A172 (cell line): ENCODE results near the gene ADH6. TPM values are rescaled to one million over a fixed set of nuclear protein-coding genes. Genes with fewer than 3 reads are reported as not detected.
"Not testable (repeated sequence)": the region's sequence is repeated elsewhere in the genome, so short reads cannot be mapped to it uniquely, and the experiment has no call there.

Source experiments
- DNase-seq: peaks from one replicate; pipeline ENCODE4 v3.0.0-alpha.2; 2015; ENCODE audit warnings: low spot score
- total RNA-seq: library from RNA; depleted of rRNA; stranded (reverse); fragments of >200 nt; shearing (Covaris generic); gene quantifications from 2 replicates; pipeline ENCODE4 v1.2.3, GENCODE V29; 2014; rRNA removed

Gene ADH6
- not detected in 2 replicates for total RNA-seq

DNA sequence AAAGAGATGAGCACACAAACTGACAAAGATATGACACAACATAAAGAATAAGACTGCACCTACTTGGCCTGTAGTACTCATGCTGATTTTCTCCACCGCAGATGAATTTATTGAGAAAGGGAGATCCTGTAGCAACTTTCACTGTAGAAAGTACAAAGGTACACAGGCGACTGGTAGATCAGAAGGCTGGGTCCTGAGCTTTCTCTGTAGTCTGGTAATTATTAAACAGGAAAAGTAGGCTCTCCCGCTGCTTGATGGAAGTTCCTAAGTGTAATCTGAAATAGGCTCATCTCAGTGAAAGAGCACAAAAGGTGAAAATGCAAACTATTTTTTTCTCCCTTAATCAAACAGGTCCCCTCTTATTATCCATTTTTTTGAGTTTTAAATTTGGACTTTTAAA, at the start of gene ADH6:
Gene ADH6 (minus strand): TSS at position 175 of the 400 bp plus-strand sequence. CDS start 94 bp downstream, at position 81.
- DNase-seq = no peak

DNA sequence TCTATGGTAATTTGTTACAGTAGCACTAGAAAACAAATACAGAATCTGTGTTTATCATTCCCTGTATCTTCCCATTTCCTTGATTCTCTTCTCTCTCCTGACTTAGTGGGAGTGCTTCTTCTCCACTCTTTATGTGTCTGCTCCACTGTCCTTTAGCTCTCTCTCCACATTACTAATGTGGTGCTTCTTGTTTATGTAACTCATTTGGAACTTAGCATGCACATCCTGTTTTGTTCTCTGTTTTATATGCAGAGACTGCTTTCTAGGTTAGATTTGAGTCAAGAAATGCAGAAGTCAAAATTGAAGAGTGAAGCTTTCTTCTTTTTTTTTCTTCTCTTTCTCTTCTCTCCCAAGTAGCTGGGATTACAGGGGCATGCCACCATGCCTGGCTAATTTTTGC, 45.9 kb upstream of the ADH6 start:
- no peak for DNase-seq

DNA sequence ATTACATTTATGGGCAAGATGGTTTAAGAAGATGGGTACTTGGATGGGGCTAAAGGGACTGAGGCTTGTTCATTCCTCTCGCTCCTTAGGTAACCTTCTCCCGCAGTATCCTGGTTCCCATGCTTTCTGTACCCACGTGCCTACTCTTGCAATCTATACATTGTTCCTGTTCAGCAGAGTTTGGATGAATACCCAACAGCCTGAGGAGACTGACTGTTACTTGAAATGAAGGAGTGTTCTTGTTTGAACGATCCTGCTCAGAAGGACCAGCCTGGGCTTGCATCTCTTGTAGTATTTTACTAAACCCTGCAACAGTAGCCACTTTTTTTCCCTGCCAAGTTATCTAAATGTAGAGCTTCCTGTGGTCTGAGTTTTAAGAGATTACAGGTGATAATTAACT, 33.7 kb upstream of the ADH6 start:
- DNase-seq = no peak

GRCh38 chr4:99248714-99249113, 29.7 kb upstream of the ADH6 start:
- no peak for DNase-seq

GRCh38 chr4:99235955-99236354, 16.9 kb upstream of the ADH6 start:
- no peak for DNase-seq

DNA sequence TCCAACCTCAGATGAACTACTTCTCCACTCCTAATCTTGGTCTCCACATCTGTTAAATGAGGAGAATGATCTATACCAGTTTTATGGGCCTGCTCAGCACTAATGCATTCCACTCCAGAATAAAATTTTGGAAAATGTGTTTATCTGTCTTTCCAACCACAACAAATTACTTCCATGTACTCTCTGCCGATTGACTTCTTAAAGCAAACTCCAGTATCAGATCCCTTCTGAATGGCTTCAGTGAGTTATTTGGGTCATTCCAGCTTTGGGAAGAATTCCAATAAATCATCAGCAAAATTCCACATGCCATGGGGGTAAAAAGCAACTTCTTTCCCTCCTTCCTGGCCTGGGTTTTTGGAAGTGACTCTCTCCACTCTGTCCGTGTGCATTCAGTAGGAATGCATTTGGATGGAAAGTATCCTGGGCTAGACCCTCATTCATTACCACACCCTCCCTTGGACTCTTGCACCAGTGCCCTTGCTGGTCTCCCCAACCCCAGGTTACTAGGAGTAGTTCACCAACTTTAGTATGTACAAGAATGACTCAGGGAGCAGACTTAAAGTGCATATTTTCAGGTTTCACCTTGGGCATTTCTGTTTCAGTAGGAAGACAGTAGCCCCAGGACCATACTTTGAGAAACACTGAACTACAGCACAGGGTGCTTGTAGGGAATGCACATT, 15.4 kb upstream of the ADH6 start:
- no peak for DNase-seq

- DNase-seq = not testable (repeated sequence)
Measured at GRCh38 chr4:99233397-99233796, 14.4 kb upstream of the ADH6 start.

DNA sequence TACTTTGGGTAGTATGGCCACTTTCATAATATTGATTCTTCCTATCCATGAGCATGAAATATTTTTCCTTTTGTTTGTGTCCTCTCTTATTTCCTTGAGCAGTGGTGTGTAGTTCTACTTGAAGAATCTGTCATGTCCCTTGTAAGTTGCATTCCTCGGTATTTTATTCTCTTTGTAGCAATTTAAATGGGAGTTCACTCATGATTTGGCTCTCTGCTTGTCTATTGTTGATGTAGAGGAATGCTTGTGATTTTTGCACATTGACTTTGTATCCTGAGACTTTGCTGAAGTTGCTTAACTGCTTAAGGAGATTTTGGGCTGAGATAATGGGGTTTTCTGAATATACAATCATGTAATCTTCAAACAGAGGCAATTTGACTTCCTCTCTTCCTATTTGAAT, 9.7 kb upstream of the ADH6 start:
- not testable (repeated sequence) for DNase-seq

DNA sequence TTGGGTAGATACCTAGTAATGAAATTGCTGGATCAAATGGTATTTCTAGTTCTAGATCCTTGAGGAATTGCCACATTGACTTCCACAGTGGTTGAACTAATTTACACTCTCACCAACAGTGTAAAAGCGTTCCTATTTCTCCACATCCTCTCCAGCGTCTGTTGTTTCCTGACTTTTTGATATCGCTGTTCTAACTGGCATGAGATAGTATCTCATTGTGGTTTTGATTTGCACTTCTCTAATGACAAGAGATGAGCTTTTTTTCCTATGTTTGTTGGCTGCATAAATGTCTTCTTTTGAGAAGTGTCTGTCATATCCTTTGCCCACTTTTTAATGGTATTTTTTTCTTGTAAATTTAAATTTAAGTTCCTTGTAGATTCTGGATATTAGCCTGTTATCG, 8.6 kb upstream of the ADH6 start:
- not testable (repeated sequence) for DNase-seq

DNA sequence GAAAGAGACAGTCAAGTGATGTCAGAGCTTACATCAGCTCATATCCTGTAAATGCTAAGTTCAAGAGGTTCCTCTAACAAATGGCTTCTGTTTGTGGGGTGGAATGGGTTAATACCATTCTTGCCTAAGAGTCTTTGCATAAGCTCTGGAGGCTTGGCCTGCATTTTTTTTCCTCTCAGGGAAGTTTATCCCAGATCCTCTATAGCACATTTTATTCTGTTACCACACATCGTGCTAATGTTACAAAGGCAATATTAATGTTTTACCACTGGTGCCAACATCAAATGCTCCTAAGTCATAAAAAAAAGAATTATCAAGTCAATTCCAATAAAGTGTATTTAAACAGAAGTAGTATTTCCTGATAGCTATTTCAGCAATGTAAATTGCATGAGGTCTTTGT, 2.9 kb upstream of the ADH6 start:
- no peak for DNase-seq

DNA sequence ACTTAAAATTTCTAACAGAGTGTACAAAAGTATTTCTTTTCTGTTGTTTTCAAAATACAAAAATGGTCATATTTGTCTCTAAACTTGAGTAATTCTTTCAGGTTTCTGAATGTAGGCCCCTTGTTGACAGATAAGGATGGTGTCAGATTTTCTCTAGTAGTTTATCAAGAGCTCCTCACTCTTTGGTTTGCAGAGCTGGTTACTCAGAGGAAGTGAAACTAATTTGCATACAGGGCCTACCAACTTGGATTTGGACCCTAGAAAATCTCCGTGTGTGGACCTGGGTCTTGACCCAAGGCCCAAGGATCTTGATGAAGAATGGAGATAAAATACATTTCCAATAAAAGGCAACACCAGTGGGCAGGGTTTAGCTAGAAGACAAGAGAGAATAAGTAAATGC, 433 bp upstream of the ADH6 start:
- DNase-seq = no peak

GRCh38 chr4:99215521-99215920, 3.5 kb downstream of the ADH6 start:
- no peak for DNase-seq

DNA sequence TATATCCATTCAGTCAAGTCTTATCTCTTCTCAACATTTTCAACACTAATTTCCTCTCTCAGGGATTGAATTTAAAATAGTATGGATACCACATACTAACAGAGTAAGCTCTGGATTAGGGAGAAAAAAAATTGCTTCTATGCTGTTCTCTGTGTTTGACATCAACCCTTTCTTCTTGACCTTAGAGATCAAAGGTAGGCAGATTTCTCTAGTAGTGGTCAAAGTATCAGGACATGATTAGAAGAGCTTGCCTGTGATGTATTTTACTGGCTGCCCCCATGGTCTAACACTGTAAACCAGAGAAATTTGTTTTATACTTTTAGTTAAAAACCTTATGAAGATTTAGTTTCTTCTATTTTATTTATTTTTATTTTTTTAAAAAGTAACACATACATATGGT, 8.3 kb downstream of the ADH6 start:
- DNase-seq = no peak

DNA sequence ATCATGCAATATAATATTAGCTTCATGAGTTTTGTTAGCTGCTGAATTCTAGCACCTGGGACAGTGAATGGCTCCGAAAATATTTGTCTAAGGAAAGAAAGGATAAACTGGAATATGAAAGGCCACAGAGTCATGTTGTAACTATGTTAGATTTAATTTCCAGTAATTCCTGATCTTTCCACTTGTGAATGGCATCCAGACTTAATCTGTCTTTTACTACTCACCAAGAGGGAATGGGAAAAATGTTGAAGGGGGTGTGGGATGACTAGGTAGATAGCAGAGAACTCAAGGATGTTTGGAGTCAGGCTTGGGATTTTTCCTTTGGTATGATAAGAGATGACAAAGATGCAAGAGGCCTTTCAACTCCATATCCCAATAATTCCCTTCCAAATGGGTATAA, 9.4 kb downstream of the ADH6 start:
- no peak for DNase-seq

DNA sequence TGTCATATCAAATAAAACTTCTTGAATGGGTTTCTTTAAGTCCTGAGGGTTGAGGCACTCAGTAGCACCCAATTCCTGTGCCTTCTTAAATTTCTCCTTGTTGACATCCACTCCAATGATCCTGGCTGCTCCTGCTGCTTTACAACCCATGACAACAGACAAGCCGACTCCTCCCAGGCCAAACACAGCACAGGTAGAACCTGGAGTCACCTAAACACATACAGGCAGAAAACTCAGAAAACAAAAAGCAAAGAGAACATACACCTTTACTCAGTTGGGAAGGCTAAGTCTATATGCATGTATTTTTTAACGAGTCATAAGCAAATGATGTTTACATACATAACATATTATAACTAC, 10.3 kb downstream of the ADH6 start:
- DNase-seq = no peak

DNA sequence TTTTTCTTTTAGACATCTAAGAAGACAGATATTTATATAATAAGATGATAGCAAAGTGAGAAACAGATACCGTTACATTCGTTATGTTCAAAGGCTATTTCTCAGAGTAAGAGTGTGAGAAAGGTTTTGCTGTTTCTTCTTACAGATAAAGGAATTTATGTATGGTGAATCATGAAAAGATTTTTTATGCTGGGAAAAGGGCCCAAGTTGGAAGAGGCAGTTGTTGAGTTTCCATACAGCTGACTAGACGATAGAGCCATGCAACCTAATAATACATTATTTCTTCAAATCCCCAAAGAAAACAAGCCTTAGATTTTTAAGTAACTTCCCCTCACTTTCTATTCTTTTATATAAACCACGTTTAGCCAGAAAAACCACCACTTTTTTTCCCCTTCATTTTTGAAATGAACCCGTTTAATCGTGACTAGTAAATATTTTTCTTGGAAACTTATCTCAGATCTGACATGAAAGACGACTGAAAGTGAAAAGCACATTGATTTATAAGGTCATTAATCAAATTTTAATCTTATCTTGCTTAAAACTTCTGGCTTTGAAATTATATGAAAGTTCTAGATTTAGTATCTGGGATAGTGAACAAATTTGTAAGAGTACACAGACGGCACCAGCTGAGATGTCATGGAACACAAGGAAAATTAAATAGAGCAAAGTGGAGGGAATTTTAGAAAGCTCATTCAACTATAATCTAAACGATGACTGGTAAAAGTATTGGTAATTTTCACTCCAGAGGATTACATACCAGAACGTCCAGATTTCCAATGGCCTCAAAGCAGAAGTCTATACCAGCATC, 10.9 kb downstream of the ADH6 start:
- no peak for DNase-seq

- no peak for DNase-seq
Measured at GRCh38 chr4:99207069-99207743, 11.8 kb downstream of the ADH6 start.

DNA sequence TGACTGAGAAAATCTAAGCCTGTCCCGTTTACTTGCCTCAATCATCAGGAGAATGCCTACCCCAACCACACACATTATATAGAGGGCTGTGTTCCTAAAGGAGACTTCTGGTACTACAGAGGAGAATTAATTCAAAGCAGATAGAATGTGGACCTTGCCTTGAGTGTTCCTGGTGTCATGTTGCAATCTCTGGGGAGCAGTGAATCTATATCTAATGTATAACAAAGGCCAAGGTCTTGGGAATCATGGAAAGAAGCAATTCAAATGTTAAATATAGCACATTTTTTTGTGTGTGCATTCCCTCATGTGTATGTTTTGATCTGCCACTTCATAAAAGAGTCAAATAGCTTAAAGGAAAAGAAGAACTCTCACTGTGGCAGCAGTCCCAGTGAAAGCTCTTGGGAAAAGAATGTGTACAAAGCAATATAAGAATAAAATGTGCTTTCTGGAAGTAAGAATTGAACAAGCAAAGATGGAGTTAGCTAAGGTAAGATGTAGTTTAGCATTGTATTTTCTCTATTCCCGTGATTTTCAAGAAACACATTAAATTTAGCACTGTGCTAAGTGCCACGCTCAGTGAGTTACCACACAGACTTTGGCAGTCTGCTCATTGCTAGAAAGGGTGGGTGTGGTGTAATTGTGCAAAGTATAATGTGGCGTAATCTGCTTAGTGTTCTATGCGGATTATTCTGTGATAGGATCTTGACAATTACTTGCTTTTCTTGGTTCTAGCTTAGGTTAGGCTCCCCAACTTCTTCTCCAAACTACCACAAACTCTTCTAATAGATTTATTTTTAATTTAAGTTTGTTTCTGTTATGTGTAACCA, 13.7 kb downstream of the ADH6 start:
- DNase-seq = no peak

DNA sequence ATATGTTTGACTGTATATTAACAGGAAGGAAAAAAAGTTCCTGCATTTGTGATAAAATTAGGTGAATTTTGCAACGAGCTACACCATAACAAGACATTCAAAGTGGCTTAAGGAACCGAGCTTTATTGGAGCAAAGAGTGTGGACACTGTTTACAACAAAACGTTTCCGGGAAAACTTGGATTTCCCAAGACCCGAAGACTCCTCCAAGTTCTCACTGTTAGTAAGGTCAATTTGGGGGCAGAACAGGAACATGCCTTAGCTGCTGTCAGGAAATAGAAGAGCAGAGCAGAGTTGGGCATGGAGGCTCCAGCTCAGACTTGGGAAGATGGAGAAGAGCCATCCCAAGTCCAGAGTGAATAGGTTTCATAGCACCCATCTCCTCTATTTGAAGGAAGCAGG, 16.5 kb downstream of the ADH6 start:
- no peak for DNase-seq

GRCh38 chr4:99202094-99202493, 17.0 kb downstream of the ADH6 start:
- DNase-seq = no peak

- DNase-seq = no peak
Measured at GRCh38 chr4:99201690-99202089, 17.4 kb downstream of the ADH6 start.

- no peak for DNase-seq
Measured at GRCh38 chr4:99200138-99200537, 18.9 kb downstream of the ADH6 start.
